C4-2B (cell line): ENCODE measurements around the gene TSBP1.

Experiments used
- ZFX ChIP-seq: fragments of 450-650 bp; IDR thresholded peaks from 2 replicates; pipeline ENCODE4 v1.6.1; 2017
- TF ChIP-seq, protein P1 (sequence below): fragments of 450-650 bp; conservative IDR thresholded peaks from 2 replicates; pipeline ENCODE4 v1.5.1; 2017; ENCODE audit warnings: mild to moderate bottlenecking

- TF ChIP-seq, protein P1, sequence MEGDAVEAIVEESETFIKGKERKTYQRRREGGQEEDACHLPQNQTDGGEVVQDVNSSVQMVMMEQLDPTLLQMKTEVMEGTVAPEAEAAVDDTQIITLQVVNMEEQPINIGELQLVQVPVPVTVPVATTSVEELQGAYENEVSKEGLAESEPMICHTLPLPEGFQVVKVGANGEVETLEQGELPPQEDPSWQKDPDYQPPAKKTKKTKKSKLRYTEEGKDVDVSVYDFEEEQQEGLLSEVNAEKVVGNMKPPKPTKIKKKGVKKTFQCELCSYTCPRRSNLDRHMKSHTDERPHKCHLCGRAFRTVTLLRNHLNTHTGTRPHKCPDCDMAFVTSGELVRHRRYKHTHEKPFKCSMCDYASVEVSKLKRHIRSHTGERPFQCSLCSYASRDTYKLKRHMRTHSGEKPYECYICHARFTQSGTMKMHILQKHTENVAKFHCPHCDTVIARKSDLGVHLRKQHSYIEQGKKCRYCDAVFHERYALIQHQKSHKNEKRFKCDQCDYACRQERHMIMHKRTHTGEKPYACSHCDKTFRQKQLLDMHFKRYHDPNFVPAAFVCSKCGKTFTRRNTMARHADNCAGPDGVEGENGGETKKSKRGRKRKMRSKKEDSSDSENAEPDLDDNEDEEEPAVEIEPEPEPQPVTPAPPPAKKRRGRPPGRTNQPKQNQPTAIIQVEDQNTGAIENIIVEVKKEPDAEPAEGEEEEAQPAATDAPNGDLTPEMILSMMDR, result no peak
- no peak for TF ChIP-seq ZFX
These were observed 57.7 kb downstream of the TSBP1 start for GRCh38 chr6:32313964-32314363.
